SIG-M5 (cell line): ENCODE results near the gene TDRKH.

Experiments
- DNase-seq: peaks from one replicate; lab custom pipeline; 2025; lab: John Stamatoyannopoulos, UW

TDRKH gene, protein sequence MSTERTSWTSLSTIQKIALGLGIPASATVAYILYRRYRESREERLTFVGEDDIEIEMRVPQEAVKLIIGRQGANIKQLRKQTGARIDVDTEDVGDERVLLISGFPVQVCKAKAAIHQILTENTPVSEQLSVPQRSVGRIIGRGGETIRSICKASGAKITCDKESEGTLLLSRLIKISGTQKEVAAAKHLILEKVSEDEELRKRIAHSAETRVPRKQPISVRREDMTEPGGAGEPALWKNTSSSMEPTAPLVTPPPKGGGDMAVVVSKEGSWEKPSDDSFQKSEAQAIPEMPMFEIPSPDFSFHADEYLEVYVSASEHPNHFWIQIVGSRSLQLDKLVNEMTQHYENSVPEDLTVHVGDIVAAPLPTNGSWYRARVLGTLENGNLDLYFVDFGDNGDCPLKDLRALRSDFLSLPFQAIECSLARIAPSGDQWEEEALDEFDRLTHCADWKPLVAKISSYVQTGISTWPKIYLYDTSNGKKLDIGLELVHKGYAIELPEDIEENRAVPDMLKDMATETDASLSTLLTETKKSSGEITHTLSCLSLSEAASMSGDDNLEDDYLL

DNA sequence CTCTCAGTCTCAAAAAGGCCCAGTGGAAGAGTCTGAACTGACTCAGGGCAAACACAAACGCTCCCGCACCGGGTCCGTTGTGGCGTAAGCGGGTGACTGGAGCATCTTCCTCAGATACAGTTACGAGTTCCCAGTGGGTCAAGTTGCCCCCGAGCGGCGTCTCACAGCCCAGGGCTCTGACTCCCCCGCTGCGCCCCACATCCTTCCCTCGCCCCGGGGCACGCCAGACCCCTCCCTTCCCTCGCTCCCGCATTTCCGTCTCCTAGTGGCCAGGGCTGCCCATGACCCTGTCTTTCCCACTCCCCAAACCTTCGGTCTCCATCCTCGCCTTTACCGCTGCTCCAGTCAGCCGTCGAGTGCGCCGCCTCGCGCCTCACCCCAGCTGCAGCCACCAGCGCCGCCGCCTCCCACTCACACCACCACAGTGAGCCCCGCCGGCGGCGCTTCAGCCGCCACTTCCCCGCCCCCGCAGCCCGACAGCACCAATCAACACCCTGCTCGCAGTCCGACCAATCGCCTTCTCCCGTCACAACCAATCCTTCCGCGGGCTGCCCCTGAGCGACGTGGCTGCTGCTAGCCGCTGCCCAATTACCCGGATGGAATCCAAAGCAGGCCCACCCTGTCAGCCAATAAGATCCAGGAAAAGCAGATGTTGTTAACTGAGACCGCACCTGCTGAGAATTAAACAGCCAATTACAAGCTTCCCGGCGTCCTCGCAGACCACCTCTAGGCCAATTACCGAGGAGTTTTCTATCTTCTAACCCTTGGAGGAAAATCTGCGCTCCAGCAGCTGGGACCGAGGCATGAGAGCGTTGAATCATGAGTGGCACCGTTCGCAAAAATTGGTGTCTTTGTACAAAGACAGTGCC lies at the start of gene TDRKH:
TDRKH (minus strand) TSS at position 430 of the 869 bp plus-strand sequence. CDS start 7,478 bp downstream, outside the sequence.
- DNase-seq = peak; percentile 100

DNA sequence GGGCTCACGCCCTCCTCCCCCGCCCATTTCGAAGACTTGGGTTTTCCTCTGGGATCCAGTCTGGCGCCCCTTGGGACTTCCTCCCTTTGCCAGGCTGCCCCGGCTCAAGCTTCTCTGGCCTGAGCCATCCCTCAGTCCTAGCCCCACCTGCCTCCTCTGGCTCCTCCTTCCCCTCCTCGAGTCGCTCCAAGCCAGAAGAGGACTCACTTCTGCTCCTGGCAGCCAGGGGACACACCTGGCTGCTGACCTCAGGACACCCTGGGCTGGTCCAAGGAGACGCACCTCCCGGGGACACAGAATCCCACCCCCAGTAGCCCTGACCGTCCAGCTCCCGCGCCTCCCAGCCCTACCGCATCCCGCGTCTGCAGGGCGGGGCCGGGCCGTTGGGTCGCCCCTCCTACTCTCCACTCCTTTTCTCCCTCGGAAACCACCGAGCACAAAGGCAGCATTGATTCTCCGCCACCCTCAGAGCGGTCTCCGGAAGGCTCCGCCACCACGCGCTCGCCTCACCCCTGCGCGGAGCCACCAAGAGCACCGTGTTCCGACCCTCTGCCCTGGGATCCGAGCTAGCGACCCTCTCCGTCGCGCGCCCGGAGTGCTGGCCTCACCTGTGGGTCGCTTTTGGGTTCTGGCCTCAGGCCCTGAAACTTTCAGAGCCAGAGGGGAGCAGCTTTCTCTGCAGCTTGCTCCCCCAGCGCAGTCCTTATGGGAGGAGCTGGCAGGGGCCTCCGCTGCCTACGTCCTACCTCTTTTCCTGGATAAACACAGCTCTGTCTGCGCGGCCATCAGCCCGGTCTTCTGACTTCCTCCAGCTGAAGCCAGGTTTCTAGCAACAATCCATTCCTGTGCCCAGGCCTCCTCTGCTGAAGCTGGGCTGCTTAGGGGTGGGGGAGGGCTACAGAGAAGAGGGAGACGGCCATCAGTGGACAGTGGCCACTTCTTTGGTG lies 49.4 kb upstream of the TDRKH start, which contains the start of gene C2CD4D:
C2CD4D (minus strand) TSS at position 364 of the 947 bp plus-strand sequence. CDS start 831 bp downstream, outside the sequence.
- no peak for DNase-seq

DNA sequence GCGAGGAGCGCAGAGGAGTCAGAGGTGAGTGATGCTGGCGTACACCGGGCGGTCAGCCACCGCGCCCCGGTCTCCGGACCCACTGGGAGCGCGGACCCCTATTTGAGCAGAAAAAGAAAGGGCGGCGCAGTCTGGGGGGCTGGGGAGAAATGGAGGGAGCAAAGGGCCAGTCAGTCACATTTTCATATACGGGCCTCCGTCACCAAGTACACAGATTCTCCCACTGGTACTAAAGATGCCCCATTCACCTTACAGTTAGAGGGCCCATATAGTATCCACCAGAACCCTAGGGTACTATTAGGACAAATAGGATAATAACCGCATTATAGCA lies 48.7 kb upstream of the TDRKH start:
- DNase-seq = no peak

DNA sequence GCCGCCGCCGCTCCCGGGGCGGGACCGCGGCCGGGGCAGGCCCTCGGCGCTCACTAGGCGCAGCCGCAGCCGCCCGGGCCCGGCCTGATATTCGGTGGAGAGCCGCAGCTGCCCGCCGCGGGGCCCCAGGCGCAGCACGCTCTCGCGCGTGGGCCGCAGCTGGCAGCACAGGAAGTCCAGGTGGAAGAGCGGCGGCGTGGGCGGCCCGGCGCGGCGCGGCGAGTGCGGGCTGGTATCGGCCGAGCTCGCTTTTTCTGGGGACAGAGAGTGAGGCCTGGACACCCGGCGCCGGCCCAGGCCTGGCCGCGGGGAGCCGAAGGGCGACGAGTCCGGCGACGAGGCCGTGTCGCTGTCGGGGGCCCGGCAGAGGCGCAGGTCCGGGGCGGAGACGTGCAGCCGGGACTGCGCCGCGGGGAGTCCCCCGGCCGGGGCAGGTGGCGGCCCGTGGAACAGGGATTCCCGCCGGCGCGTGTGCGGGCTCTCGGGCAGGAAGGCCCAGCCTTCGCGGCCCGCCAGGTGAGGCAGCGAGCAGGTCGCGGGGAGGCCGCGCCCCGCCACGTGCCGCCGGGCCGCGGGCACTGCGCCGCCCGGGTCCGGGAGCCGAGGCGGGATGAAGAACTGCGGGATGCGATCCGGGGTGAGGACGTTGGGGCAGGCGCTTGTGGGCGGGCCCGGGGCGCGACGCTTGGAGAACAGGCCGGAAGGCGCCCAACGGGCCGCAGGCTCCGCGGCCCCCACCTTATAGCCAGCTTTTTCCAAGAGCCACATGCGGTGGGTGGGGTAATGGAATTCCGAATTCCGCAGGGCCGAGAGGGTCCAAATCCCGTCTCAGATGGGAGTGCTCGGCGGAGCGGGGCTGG lies 48.2 kb upstream of the TDRKH start:
- DNase-seq = no peak

DNA sequence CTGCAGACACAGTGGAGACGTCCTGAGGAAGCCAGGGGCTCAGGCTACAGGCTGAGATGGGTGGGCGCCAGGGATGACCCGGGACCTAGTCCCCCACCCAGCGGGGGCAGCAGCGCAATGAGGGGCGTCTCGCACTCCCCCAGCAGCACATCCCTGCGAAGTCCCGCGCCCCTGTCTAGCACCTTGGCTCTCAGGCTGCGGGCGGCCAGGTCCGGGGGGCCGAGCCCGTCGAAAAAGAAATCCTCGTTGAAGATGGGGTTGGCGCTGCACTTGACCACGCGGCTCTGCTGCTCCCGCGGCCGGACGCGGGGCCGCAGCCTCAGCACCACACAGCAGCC lies 47.6 kb upstream of the TDRKH start:
- DNase-seq = no peak

DNA sequence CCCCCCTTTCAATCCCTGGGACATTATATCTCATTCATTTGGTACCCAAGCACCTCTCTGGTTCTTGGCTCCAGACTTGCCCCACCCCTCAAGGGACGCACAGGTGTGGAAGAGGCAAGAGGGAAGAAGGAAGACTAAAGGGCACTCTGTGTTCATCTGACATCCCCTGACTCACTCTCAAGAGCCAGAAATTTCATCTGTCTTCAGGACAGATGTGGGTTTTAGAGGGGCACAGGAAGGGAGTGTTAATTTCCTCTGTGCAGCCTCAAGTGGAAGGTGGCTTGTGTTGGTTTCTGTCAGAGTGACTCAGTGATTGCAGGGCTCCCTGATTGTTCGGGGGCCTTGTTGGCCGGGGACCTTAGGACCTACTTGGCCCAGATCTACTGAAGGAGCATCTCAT lies 46.9 kb upstream of the TDRKH start:
- DNase-seq = no peak

DNA sequence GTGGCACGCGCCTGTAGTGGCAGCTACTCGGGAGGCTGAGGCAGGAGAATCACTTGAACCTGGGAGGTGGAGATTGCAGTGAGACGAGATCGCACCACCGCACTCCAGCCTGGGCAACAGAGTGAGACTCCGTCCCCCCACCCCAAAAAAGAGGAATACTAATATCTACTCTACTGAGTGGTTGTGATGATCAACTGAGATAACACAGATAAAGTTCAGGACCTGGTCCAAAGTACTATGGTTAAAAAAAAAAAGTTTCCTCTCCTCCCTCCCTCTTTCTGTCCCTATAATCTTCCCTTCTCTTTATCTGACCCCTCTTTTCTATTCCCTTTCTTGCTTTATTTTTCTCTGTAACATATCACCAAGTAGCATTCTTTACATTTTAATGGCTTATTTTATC lies 45.3 kb upstream of the TDRKH start:
- no peak for DNase-seq

DNA sequence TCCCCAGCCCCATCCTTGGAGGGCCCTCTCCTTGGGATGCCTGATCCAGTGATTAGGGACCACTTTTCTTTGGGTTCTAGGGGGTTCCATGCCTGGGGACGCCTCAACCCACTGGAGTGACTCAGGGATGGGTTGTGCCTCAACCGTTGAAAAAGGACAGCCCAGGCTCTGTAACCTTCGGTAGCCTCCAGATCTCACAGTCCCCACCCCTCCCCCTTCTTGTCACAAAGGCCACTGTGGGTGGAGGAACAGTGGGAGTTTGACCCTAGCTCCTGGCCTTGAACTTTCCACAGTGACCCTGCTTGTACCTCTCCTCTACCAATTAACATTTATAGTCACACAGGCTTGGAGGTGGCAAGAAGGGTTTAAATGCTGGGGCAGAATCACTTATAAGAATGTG lies 43.9 kb upstream of the TDRKH start:
- no peak for DNase-seq

DNA sequence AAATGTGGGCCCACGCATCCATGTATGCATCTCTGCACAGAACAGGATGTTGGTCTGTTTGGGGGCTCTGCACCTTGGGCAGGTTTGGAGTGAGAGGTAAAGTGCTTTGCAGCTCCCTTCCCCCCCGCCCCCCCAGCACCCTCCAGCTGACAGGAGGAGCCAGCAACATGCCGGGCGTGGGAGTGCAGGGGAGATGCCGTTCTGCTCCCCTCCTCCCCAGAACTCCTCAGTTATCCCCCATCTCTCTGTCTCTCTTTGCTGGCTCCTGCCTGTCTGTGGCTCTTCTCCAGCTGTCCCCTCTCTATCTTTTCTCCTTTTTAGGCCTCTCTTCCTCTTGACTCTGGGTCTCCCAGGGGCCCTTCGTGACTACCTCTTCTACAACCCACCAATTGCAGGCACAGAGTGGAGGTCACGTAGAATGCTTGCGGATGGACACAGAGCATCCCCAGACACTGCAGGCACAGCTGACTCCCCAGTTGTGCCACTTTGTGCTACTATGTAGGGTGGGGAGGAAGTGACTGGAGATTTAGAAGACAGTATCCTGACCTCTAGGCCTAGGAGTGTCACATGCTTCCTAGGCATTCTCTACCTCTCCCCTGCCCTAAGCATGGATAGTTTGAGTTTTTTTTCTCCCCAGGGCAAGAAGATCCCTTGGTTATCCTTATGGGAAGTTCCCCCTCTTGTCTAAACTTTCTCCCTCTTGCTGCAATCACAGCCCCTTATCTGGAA lies 43.0 kb upstream of the TDRKH start:
- DNase-seq = no peak

DNA sequence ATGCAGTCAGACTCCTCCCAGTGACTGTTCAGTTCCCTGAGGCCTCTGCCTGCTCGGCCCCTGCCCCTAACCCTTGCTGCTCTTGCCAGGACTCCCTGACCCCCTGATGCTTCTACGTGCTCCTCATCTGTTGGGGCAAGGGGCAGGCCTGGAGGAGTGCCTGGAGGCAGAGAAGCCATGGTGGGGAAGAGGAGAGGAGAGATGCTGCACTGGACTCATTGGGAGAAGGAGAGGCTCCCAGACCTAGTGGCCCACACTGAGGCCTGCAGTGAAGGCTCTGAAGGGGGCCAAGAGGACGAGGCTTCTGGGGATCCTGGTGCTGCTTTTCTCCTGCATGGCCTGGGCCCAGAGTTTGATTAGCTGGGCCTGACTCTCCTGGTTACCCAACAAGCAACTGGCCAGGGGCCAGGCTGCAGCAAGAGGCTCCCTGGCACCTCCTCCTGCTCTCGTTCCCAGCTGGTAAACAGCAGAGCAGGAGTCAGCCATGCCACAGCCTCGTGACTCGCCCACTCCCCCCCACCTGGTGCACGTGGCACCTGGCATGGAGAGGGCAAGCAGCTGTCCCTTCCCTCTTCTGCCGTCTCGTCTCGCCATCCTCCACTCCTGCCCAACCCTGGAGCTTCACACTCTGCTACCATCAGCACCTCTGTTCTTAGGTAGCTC lies 42.1 kb upstream of the TDRKH start:
- DNase-seq = no peak

DNA sequence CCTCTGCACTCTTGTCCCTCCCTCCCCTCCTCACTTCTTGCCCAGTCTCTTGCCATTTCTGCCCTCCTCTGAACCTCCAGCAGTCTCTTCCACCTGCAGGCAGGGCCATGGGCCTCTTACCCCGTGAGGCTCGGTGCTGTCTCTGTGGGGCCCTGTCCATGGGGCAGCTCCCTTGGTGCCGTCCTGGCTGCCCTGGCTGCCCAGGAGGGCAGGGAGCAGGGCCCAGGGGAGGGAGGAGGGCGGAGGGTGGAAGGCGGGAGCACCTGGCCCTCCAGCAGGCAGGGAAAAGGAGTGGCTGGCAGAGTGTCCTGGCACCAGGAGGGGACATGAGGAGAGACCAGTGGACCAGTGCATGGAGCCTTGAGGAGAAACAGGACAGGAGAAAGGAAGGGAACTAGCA lies 41.3 kb upstream of the TDRKH start, which contains the start of gene RORC:
RORC (minus strand) TSS at position 198 of the 400 bp plus-strand sequence; CDS start at position 160, 38 bp downstream.
- DNase-seq = no peak

DNA sequence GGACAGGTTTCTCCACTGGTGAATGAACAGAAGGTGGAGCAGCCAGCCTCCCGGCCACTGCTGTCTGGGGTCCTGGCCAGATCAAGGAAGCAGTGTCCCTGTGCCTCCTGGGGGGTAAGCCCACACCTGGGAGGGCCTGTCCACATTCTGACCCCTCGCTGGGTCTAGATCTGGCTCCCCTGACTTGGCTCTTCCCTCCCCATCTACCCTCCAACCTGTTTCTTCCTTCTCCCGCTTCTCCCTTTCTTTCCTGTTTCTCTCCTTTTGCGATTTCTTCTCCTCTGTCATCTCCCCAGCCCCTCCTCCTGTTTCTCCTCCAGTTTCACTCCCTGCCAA lies 40.9 kb upstream of the TDRKH start:
- no peak for DNase-seq

DNA sequence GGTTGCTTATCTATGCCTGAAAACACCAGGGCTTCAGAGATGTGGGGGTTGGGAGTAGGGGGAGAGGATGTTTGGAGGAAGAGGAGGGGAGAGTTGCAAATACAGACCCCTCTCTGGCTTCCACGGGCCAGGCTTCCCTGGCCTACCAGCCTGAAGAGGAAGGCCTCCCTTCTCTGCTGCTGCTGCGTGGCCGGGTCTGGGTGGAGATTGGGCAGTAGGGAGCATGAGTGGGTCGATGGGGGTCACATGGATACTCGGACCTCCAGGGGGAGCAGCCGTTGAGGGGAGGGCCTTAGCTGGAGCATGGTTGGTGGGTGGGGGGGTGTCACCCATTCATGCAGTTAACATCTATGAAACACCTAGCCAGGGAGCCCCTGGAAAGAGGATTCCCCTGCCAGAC lies 39.8 kb upstream of the TDRKH start:
- no peak for DNase-seq

DNA sequence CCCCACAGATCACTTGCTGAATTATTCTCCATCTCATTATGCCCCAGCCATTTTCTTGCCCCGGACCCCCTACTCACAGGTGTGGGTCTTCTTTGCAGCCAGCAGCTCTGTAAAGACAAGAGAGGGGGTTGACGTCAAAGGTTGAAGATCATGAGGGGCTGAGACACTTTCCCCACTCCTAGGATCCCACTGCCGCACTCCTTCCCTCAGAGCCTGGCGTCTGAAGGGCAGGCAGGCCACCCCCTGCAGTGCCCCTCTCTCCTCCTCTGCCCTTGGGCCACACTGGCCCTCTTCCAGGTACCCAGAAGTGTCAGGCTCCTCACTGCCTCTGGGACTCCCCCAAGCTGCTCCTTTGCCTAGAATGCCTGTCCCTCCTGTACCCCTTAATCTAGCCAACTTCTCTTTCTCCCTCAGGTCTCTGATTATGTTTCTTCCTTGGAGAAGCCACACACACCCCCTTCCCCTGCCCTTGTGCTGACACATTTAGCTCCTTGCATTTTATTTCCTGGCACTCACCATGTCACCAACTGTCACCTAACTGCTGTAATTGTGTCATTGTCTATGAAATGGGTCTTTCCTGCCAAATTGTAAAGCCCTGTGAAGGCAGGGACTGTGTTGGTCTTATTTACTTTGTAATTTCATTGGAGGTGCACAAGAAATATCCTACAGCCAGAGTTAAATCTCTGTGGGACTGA lies 39.2 kb upstream of the TDRKH start:
- DNase-seq = no peak

DNA sequence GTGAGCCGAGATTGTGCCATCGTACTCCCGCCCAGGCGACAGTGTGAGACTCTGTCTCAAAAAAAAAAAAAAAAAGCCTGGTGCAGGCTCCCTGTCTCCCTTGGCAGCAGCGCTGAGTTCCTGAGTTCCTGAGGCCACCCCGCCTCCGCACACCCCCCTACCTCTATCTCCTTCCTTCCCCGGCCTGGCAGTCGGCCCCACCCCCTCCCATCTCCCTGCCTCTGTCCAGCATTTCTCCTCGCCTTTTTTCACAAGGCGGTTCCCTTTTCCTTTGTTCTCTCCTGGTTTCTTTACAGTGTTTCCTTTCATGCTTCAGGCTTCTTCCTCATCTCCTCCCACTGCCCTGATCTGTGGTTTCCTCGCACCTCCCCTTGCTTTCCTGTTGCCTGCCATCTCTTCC lies 38.6 kb upstream of the TDRKH start:
- DNase-seq = no peak

DNA sequence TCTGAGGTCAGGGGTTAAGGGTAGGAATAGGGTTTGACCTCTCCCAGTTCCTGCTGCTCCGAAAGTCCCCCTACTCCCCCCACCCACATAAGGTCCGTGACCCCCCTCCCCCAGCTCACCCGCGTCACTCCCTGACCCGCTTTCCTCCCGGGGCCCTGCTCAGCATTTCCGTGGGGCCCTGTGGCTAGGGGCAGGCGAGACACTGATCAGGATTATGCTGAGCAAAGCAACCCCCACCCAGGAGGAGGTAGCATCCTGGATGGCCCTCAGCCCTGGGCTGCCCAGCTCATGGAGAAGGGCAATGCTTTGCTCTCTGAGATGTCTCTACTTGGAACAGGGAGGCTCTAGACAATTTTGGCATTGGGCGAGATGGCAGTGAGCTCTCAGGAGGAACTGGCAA lies 37.6 kb upstream of the TDRKH start:
- DNase-seq = no peak

DNA sequence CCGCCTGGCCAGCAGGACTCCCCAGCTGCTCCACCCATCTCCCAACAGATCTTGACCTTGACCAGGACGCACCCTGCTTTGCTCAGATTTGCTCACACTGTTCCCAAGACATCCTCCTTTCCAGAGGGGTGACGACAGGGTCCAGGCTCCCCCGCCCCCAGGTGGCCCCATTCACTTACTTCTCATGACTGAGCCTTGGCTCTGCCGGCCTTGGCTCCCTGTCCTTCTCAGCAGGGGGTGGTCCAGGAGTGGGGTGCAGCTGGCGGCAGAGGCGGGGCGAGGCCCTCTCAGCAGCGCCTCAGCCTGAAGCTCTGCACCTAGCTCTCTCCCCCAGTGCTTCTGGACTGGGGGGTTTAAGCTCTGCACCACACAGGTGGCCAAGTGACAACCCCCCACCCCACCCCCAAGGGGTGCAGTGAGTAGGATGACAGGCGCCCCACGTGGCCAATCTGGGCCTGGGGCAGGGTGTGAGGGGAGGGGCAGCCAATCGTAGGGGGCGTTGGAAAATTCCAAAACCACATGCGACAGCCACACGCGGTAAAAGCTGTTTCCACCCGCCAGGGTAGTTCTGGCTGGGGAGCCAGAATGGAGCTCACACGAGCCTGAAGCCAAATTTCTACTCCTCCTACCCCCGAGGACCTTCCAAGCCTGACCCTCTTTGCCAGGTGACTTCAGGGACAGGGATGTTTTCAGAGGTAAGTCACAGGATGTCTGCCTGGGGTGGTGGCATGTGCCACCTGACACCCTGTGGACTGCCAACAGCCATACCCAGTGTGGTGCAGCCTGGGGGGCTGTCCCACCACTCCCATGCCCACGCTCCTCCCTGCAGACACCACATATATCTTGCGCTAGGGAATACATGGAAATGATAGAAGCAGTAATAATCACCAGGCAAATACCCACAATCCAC lies 35.7 kb upstream of the TDRKH start:
- DNase-seq = no peak

DNA sequence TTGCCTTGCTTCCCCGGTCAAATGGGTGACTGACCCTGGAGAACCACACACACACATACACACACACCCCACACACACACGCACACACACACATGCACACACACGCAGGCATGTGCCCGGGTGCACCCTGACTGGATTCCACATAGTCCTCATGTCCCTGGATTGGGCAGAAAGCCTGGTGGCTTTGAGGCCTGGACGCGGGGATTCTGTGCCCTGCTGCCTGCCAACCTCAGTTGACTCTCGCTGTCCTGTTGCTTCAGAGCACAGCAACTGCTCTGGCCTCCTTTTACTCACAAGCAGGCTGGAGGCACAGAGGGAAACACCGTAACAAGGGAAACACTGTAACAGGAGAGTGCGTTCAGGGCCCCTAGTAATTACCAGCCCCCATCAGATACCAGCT lies 34.9 kb upstream of the TDRKH start:
- DNase-seq = no peak
